Activated T-cell treated with anti-CD3 and anti-CD28 coated beads, Interleukin-2, amount 50 U/mL, for 4 hours (primary cell): ENCODE results near the gene GRAPL. TPM values are rescaled to one million over a fixed set of nuclear protein-coding genes. Genes with fewer than 3 reads are reported as not detected.
"Not testable (repeated sequence)": the region's sequence is repeated elsewhere in the genome, so short reads cannot be mapped to it uniquely, and the experiment has no call there.

ENCODE experiments used
- ATAC-seq, 2 donors: fragments of 200-7000 bp; cut with Tn5 transposase; one replicate each; pipeline ENCODE4 v1.10.0; 2021
- DNase-seq: peaks from one replicate; pipeline ENCODE4 v3.0.0-alpha.2; 2020
- H3K27me3 Mint-ChIP-seq: one replicate; pipeline ENCODE4 v1.8.0; 2021; ENCODE audit warnings: low read depth, mixed read lengths
- H3K36me3 Mint-ChIP-seq: one replicate; pipeline ENCODE4 v1.8.0; 2022; ENCODE audit warnings: mixed read lengths; ENCODE audit not compliant: insufficient read depth
- H3K4me1 Mint-ChIP-seq: one replicate; pipeline ENCODE4 v1.8.0; 2021; ENCODE audit warnings: low read depth, mixed read lengths
- H3K4me3 Mint-ChIP-seq: one replicate; pipeline ENCODE4 v1.8.0; 2021; ENCODE audit warnings: mild to moderate bottlenecking, moderate library complexity, mixed read lengths
- H3K9me3 Mint-ChIP-seq: one replicate; pipeline ENCODE4 v1.8.0; 2021; ENCODE audit warnings: mixed read lengths
- total RNA-seq, 3 donors: library from RNA; stranded (reverse); gene quantifications; one replicate each; pipeline ENCODE4 v1.2.1, GENCODE V29; 2021

Gene GRAPL
- total RNA-seq = 1 to 10 TPM; 1.4 to 2.5 (median 2.0) TPM

GRCh38 chr17:19127148-19127980 is at the start of gene GRAPL:
Gene GRAPL, plus strand, starts transcription at chr17:19127589. Its CDS starts 31 bp downstream, at chr17:19127620.
- not testable (repeated sequence) for H3K4me3 Mint-ChIP-seq, H3K36me3 Mint-ChIP-seq, H3K9me3 Mint-ChIP-seq, H3K27me3 Mint-ChIP-seq, H3K4me1 Mint-ChIP-seq, DNase-seq
- peak; percentile 76 to 78 for ATAC-seq

GRCh38 chr17:19088804-19089685 is 38.3 kb upstream of the GRAPL start:
- DNase-seq = not testable (repeated sequence)

GRCh38 chr17:19090058-19090772 is 37.2 kb upstream of the GRAPL start:
- not testable (repeated sequence) for H3K4me3 Mint-ChIP-seq, H3K36me3 Mint-ChIP-seq, H3K27me3 Mint-ChIP-seq, H3K4me1 Mint-ChIP-seq, H3K9me3 Mint-ChIP-seq, DNase-seq
- ATAC-seq = peak; percentile 65 to 76

More at GRCh38 chr17:19088804-19089685, 38.3 kb upstream of the GRAPL start:
- not testable (repeated sequence) for H3K36me3 Mint-ChIP-seq, H3K4me3 Mint-ChIP-seq, H3K9me3 Mint-ChIP-seq, H3K27me3 Mint-ChIP-seq, H3K4me1 Mint-ChIP-seq
- ATAC-seq = peak; percentile 18 to 27

- H3K9me3 Mint-ChIP-seq, H3K4me1 Mint-ChIP-seq, H3K27me3 Mint-ChIP-seq, H3K4me3 Mint-ChIP-seq, DNase-seq, H3K36me3 Mint-ChIP-seq, ATAC-seq: not testable (repeated sequence)
Measured at GRCh38 chr17:19092737-19093683, 34.4 kb upstream of the GRAPL start.

GRCh38 chr17:19093684-19094438 is 33.5 kb upstream of the GRAPL start:
- not testable (repeated sequence) for DNase-seq, H3K9me3 Mint-ChIP-seq, ATAC-seq, H3K36me3 Mint-ChIP-seq, H3K4me1 Mint-ChIP-seq, H3K4me3 Mint-ChIP-seq, H3K27me3 Mint-ChIP-seq

GRCh38 chr17:19108517-19108916 is 18.9 kb upstream of the GRAPL start:
- H3K9me3 Mint-ChIP-seq, DNase-seq, H3K4me3 Mint-ChIP-seq, ATAC-seq, H3K36me3 Mint-ChIP-seq, H3K4me1 Mint-ChIP-seq, H3K27me3 Mint-ChIP-seq: not testable (repeated sequence)

- H3K36me3 Mint-ChIP-seq, H3K4me3 Mint-ChIP-seq, H3K27me3 Mint-ChIP-seq, H3K9me3 Mint-ChIP-seq, H3K4me1 Mint-ChIP-seq, DNase-seq: not testable (repeated sequence)
- peak; percentile 39 to 50 for ATAC-seq
Measured at GRCh38 chr17:19110189-19111097, 16.9 kb upstream of the GRAPL start.

GRCh38 chr17:19111111-19111711 is 16.2 kb upstream of the GRAPL start:
- H3K27me3 Mint-ChIP-seq, H3K4me1 Mint-ChIP-seq, H3K9me3 Mint-ChIP-seq, H3K36me3 Mint-ChIP-seq: not testable (repeated sequence)
- ATAC-seq = peak; percentile 61 to 64
- peak overlapping the region; percentile 67 for H3K4me3 Mint-ChIP-seq
- peak; percentile 34 for DNase-seq

- not testable (repeated sequence) for DNase-seq, H3K9me3 Mint-ChIP-seq, H3K27me3 Mint-ChIP-seq, H3K36me3 Mint-ChIP-seq, H3K4me1 Mint-ChIP-seq
- H3K4me3 Mint-ChIP-seq = peak overlapping the region; percentile 67
- ATAC-seq = peak; percentile 68 to 80
Measured at GRCh38 chr17:19111801-19112458, 15.5 kb upstream of the GRAPL start.

GRCh38 chr17:19112459-19112826 is 14.9 kb upstream of the GRAPL start:
- not testable (repeated sequence) for H3K4me3 Mint-ChIP-seq, DNase-seq, ATAC-seq, H3K36me3 Mint-ChIP-seq, H3K27me3 Mint-ChIP-seq, H3K9me3 Mint-ChIP-seq, H3K4me1 Mint-ChIP-seq

GRCh38 chr17:19118695-19119094 is 8.7 kb upstream of the GRAPL start:
- peak; percentile 88 to 93 for ATAC-seq
- H3K4me3 Mint-ChIP-seq, DNase-seq, H3K9me3 Mint-ChIP-seq, H3K36me3 Mint-ChIP-seq, H3K27me3 Mint-ChIP-seq, H3K4me1 Mint-ChIP-seq: not testable (repeated sequence)
